AG09319 (cell line): ENCODE results near the gene ZBTB16.

Experiments
- DNase-seq: peaks from one replicate; pipeline ENCODE4 v3.0.0-alpha.2; 2010; ENCODE audit warnings: low read depth; ENCODE audit errors: extremely low read depth
- CTCF ChIP-seq: IDR thresholded peaks from 2 replicates; pipeline ENCODE4 v1.5.1; 2011; ENCODE audit warnings: low read depth, mild to moderate bottlenecking, inconsistent platforms, low read length, moderate library complexity

The ZBTB16 gene

GRCh38 chr11:114187173-114187572, 127.7 kb downstream of the ZBTB16 start:
- DNase-seq = no peak
- no peak for TF ChIP-seq CTCF

DNA sequence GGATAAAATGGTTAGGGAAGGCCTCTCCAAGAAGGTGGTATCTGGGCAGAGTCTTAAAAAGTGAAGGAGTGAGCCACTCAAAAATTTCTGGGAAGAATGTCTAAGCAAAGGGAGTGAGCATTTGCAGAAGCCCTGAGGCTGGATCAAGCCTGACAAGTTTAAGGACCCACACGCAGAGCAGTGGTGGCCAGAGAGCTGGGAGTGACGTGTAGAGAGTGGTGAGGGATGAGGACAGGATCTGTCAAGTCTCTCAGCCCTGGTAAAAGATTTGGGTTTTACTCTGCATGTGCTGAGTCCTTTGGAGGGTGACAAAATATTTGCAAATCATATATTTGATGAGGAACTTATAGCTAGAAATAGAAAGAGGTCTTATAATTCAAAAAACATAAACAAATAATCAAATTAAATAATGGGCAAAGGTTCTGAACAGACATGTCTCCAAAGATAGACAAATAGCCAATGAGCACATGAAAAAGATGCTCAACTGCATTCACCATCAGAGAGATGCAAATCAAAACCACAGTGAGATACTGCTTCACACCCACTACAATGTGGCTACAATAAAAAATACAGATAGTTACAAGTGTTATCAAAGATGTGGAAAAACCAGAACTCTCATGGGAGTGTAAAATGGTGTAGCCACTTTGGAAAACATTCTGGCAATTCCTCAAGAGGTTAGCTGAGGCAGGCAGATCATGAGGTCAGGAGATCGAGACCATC, 129.5 kb downstream of the ZBTB16 start:
- TF ChIP-seq CTCF = no peak

DNA sequence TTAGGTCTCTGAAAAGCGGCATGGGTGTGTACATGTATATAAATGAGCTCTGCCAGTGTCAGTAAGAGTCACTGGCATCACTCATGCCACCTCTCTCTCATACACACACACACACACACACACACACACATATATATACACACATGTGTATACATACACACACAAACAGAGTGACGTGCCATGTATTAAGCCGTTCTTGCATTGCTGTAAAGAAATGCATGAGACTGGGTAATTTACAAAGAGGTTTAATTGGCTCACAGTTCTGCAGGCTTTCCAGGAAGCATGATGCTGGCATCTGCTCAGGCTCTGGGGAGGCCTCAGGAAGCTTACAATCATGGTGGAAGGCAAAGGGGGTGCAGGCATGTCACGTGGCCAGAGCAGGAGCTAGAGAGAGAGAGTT, 131.1 kb downstream of the ZBTB16 start:
- TF ChIP-seq CTCF = no peak
- DNase-seq = no peak

More for the DNA sequence above, 129.5 kb downstream of the ZBTB16 start:
- DNase-seq = no peak

GRCh38 chr11:114191893-114192292, 132.4 kb downstream of the ZBTB16 start:
- no peak for TF ChIP-seq CTCF
- no peak for DNase-seq

DNA sequence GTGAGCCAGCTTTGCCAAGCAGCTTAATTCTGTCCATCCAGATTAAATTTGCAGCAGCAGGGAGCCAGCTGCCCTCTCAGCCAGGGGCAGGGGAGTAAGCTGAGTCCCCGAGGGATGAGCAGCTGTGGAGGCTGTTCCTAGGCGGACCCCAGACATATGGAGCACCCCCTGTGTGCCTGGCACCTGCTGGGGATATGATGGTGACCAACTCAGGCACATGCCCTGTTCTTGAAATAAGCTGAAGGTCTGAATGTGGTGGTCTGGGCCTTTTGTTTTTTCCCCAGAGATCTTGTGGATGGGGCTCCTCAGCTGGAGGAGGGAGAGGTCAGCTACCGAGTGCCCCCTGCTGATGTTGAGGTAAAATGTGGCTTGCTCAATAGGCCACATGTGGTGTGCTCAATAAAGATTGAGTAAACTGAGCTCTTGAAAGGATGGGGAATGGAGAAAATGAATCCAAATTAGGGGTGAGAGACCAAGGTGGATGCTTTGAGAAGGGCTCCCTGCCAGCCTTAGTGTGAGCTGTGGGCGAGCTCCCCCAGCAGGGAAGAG, 133.4 kb downstream of the ZBTB16 start:
- DNase-seq = no peak
- TF ChIP-seq CTCF = no peak

- no peak for DNase-seq
- no peak for TF ChIP-seq CTCF
Measured at GRCh38 chr11:114193730-114194679, 134.5 kb downstream of the ZBTB16 start.

DNA sequence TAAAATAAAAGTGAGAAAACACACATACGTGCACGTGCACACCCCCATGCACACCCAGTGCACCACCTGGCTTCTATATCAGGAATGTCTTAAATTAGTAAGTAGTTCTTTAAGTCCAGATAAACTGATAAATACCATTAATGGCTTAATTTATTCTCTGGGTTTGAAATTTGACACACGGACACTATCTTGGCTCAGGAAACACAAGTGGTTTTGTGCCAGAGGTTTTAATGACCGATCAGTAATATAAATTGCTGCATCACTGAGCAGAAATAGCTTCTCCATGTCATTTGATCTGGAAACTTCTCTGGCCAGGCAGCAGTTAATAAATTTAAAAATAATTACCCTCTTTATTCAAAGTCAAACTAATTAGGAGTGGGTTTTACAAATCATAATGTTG, 135.2 kb downstream of the ZBTB16 start:
- no peak for TF ChIP-seq CTCF
- DNase-seq = no peak
